Neural cell (in vitro differentiated cells): ENCODE results near the gene ME3. TPM values are rescaled to one million over a fixed set of nuclear protein-coding genes. Genes with fewer than 3 reads are reported as not detected.

Source experiments
- H2AFZ ChIP-seq: fragments of 200-600, 300-800 bp; sonication (generic), shearing (Covaris generic); 2 replicates; pipeline ENCODE4 v1.6.0; 2014; ENCODE audit warnings: low read depth, mild to moderate bottlenecking, antibody characterized with exemption, low read length, moderate library complexity
- H3F3A ChIP-seq: fragments of 200-600 bp; shearing (Covaris generic); 2 replicates; pipeline ENCODE4 v1.6.1; 2016; ENCODE audit warnings: mild to moderate bottlenecking, moderate library complexity, mixed read lengths, antibody characterized with exemption, low read length; ENCODE audit not compliant: insufficient read depth, poor library complexity, severe bottlenecking
- H3K27ac ChIP-seq: fragments of 200-600, 300-800 bp; sonication (generic), shearing (Covaris generic); 2 replicates; pipeline ENCODE4 v1.5.1; 2014; ENCODE audit warnings: mild to moderate bottlenecking, low read length, moderate library complexity
- H3K27me3 ChIP-seq: fragments of 300-800, 200-600 bp; sonication (generic), shearing (Covaris generic); 2 replicates; pipeline ENCODE4 v1.6.0; 2014; ENCODE audit warnings: mild to moderate bottlenecking, low read depth, low read length, moderate library complexity; ENCODE audit not compliant: insufficient read depth
- H3K36me3 ChIP-seq: fragments of 300-800, 200-600 bp; sonication (generic), shearing (Covaris generic); 2 replicates; pipeline ENCODE4 v1.5.1; 2014; ENCODE audit warnings: mild to moderate bottlenecking, antibody characterized with exemption, low read length, moderate library complexity; ENCODE audit not compliant: insufficient read depth
- H3K4me2 ChIP-seq: fragments of 300-800, 200-600 bp; sonication (generic), shearing (Covaris generic); 2 replicates; pipeline ENCODE4 v1.6.0; 2014; ENCODE audit warnings: mild to moderate bottlenecking, low read length
- H3K4me3 ChIP-seq: fragments of 300-800, 200-600 bp; sonication (generic), shearing (Covaris generic); 2 replicates; pipeline ENCODE4 v1.5.1; 2014; ENCODE audit warnings: mild to moderate bottlenecking, low read length, moderate library complexity
- H3K79me2 ChIP-seq: fragments of 200-600 bp; shearing (Covaris generic); replicated peaks from 2 replicates; pipeline ENCODE4 v1.6.0; 2014; ENCODE audit warnings: mild to moderate bottlenecking, low read length, moderate library complexity; ENCODE audit not compliant: insufficient read depth
- H3K9ac ChIP-seq: fragments of 300-800, 200-600 bp; sonication (generic), shearing (Covaris generic); 2 replicates; pipeline ENCODE4 v1.6.1; 2016; ENCODE audit warnings: mild to moderate bottlenecking, low read length, mixed read lengths
- H3K9me2 ChIP-seq: fragments of 200-600 bp; shearing (Covaris generic); 2 replicates; pipeline ENCODE4 v1.6.1; 2016; ENCODE audit warnings: mild to moderate bottlenecking, low read length, mixed read lengths; ENCODE audit not compliant: insufficient read depth
- H3K9me3 ChIP-seq: fragments of 200-600, 300-800 bp; sonication (generic), shearing (Covaris generic); 2 replicates; pipeline ENCODE4 v1.6.1; 2016; ENCODE audit warnings: mild to moderate bottlenecking, mixed run types, low read length, moderate library complexity, mixed read lengths
- H4K20me1 ChIP-seq: fragments of 200-600 bp; shearing (Covaris generic); 2 replicates; pipeline ENCODE4 v1.6.1; 2016; ENCODE audit warnings: mild to moderate bottlenecking, mixed run types; ENCODE audit not compliant: insufficient read depth
- CTCF ChIP-seq: fragments of 450-650 bp; IDR thresholded peaks from 2 replicates; pipeline ENCODE4 v1.5.1; 2014; ENCODE audit warnings: antibody characterized with exemption, mild to moderate bottlenecking, moderate library complexity; ENCODE audit not compliant: poor library complexity, severe bottlenecking
- EP300 ChIP-seq: fragments of 450-650 bp; conservative IDR thresholded peaks from 2 replicates; pipeline ENCODE4 v1.6.1; 2014; ENCODE audit warnings: antibody characterized with exemption, mild to moderate bottlenecking, moderate library complexity; ENCODE audit not compliant: poor library complexity, severe bottlenecking
- EZH2 ChIP-seq: fragments of 200-600, 300-800 bp; shearing (Covaris generic), sonication (generic); IDR thresholded peaks from 2 replicates; pipeline ENCODE4 v1.6.1; 2014; ENCODE audit warnings: antibody characterized with exemption, low read length, borderline replicate concordance, mild to moderate bottlenecking; ENCODE audit not compliant: insufficient read depth, poor library complexity, severe bottlenecking
- MXI1 ChIP-seq: fragments of 450-650 bp; conservative IDR thresholded peaks from 2 replicates; pipeline ENCODE4 v1.6.1; 2014; ENCODE audit warnings: antibody characterized with exemption, mild to moderate bottlenecking; ENCODE audit not compliant: poor library complexity, severe bottlenecking
- POLR2AphosphoS5 ChIP-seq: IDR thresholded peaks from 2 replicates; pipeline ENCODE4 v1.6.1; 2012
- RAD21 ChIP-seq: fragments of 450-650 bp; conservative IDR thresholded peaks from 2 replicates; pipeline ENCODE4 v1.6.1; 2014; ENCODE audit warnings: antibody characterized with exemption, mild to moderate bottlenecking, moderate library complexity
- SMC3 ChIP-seq: fragments of 450-650 bp; conservative IDR thresholded peaks from 2 replicates; pipeline ENCODE4 v1.6.1; 2014; ENCODE audit warnings: antibody characterized with exemption, mild to moderate bottlenecking, moderate library complexity; ENCODE audit not compliant: poor library complexity
- TAF1 ChIP-seq: IDR thresholded peaks from 2 replicates; pipeline ENCODE4 v1.6.1; 2012; ENCODE audit warnings: low read depth
- polyA plus RNA-seq: library from polyadenylated mRNA; depleted of rRNA; stranded (reverse); fragments of >200 nt; gene quantifications from 2 replicates; pipeline ENCODE4 v1.2.3, GENCODE V29; 2014
- TF ChIP-seq, protein P1 (sequence below): IDR thresholded peaks from 2 replicates; pipeline ENCODE4 v1.6.1; 2012; ENCODE audit warnings: borderline replicate concordance

The ME3 gene
- polyA plus RNA-seq, 1 donor from 2014 or later: 2.1 TPM

DNA sequence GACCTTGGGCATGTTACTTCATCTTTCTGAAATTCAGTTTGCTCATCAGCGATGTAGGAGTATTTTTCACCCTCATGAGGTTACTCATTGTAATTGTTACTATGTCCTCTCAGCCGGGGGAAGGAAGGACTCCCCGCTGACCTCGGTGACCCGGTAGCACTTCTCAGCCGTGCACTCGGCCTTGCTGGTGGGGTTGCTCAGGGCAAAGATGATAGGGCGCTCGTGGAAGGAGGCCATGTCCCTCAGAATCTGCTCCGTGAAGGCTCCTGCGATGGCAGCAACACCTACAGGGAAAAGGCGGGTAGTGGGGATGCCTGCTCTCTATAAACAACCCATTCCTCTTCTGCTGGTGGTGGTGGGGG is 225.5 kb downstream of the ME3 start:
- Histone ChIP-seq H3F3A (no peaks in the 10 kb centered on the region), H3K36me3 (no peaks in the 10 kb centered on the region)

GRCh38 chr11:86446163-86446923 is 226.1 kb downstream of the ME3 start:
- Histone ChIP-seq H3K27me3 (no peaks in the 10 kb centered on the region), H3K9me2 (no peaks in the 10 kb centered on the region), H2AFZ (no peak overlapping the region), H3F3A (no peaks in the 10 kb centered on the region), H3K79me2 (no peaks in the 10 kb centered on the region), H3K36me3 (no peaks in the 10 kb centered on the region), H3K4me2 (no peak overlapping the region), H3K9ac (no peak overlapping the region), H3K4me3 (no peak overlapping the region), H3K27ac (no peak overlapping the region), H3K9me3 (no peaks in the 10 kb centered on the region), H4K20me1 (no peaks in the 10 kb centered on the region)
- TF ChIP-seq CTCF: no peak
- no peak for TF ChIP-seq MXI1
- TF ChIP-seq EZH2: no peak
- TF ChIP-seq, protein P1, sequence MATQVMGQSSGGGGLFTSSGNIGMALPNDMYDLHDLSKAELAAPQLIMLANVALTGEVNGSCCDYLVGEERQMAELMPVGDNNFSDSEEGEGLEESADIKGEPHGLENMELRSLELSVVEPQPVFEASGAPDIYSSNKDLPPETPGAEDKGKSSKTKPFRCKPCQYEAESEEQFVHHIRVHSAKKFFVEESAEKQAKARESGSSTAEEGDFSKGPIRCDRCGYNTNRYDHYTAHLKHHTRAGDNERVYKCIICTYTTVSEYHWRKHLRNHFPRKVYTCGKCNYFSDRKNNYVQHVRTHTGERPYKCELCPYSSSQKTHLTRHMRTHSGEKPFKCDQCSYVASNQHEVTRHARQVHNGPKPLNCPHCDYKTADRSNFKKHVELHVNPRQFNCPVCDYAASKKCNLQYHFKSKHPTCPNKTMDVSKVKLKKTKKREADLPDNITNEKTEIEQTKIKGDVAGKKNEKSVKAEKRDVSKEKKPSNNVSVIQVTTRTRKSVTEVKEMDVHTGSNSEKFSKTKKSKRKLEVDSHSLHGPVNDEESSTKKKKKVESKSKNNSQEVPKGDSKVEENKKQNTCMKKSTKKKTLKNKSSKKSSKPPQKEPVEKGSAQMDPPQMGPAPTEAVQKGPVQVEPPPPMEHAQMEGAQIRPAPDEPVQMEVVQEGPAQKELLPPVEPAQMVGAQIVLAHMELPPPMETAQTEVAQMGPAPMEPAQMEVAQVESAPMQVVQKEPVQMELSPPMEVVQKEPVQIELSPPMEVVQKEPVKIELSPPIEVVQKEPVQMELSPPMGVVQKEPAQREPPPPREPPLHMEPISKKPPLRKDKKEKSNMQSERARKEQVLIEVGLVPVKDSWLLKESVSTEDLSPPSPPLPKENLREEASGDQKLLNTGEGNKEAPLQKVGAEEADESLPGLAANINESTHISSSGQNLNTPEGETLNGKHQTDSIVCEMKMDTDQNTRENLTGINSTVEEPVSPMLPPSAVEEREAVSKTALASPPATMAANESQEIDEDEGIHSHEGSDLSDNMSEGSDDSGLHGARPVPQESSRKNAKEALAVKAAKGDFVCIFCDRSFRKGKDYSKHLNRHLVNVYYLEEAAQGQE: no peak
- no peak for TF ChIP-seq RAD21
- TF ChIP-seq POLR2AphosphoS5: no peak
- TF ChIP-seq TAF1: no peak
- TF ChIP-seq EP300: no peak

More for the DNA sequence above, 225.5 kb downstream of the ME3 start:
- Histone ChIP-seq H3K79me2 (no peaks in the 10 kb centered on the region), H3K27me3 (no peaks in the 10 kb centered on the region), H3K9ac (no peak overlapping the region), H3K4me3 (no peak overlapping the region), H3K27ac (no peak overlapping the region), H2AFZ (no peak overlapping the region), H3K9me3 (no peaks in the 10 kb centered on the region), H3K4me2 (no peak overlapping the region), H4K20me1 (no peaks in the 10 kb centered on the region), H3K9me2 (no peaks in the 10 kb centered on the region)
- no peak for TF ChIP-seq EP300
- no peak for TF ChIP-seq RAD21
- no peak for TF ChIP-seq POLR2AphosphoS5
- TF ChIP-seq, protein P1: no peak
- TF ChIP-seq CTCF: no peak
- no peak for TF ChIP-seq EZH2
- TF ChIP-seq MXI1: no peak
- no peak for TF ChIP-seq TAF1
- no peak for TF ChIP-seq SMC3
